Measurements from ENCODE around the gene PERP. TPM values are rescaled to one million over a fixed set of nuclear protein-coding genes. Genes with fewer than 3 reads are reported as not detected.

PERP gene
- total and polyA plus RNA-seq, 2 of the 8 experiments (the other 6 are each of a cell fraction or from before 2014, with no cell fraction given): 21.0 to 26.7 TPM

DNA sequence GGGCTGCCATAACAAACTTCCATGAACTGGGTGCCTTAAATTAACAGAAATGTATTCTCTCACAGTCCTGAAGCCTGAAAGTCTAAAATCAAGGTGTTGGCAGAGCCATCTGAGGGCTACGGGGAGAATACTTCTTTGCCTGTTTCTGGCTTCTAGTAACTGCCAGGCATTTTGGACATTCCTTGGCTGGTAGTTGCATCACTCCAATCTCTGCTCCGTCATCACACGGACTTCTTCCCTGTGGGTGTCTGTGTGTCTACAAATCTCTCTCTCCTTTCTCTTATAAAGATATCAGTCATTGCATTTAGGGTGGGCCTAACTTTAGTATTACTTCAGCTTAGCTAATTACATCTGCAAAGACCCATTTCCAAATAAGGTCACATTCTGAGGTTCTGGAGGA lies 20.9 kb upstream of the PERP start:
- Histone ChIP-seq H3K23ac (ENCODE audit: insufficient read length) (no peak overlapping the region), H2AK5ac (ENCODE audit: low read depth, low read length) (no peak overlapping the region), H3K4me1 (replicated peaks in 1 of 4; ENCODE audit: control insufficient read depth in 3 of 4, insufficient read depth in 4 of 4, low read length in 3 of 4) (no peaks in the 10 kb centered on the region), H4K5ac (ENCODE audit: insufficient read length, low read depth, low read length) (no peak overlapping the region), H3K4me2 (ENCODE audit: insufficient read depth in 1 of 2, low read depth in 2 of 2, low read length in 2 of 2) (no peak overlapping the region), H3K23me2 (ENCODE audit: low read depth, low read length) (no peaks in the 10 kb centered on the region), H2AFZ (ENCODE audit: low read length) (no peak overlapping the region), H3K9ac (replicated peaks in 1 of 4; ENCODE audit: extremely low read depth in 1 of 4, low read depth in 3 of 4, low read length in 3 of 4) (no peak overlapping the region), H3K9me3 (ENCODE audit: insufficient read depth in 2 of 2, low read depth in 1 of 2, low read length in 1 of 2) (no peaks in the 10 kb centered on the region), H4K20me1 (replicated peaks in 1 of 2; ENCODE audit: control insufficient read depth in 1 of 2, insufficient read depth in 2 of 2, low read length in 2 of 2) (no peaks in the 10 kb centered on the region), H3K27ac (ENCODE audit: low read depth, low read length) (no peak overlapping the region), H3K56ac (replicated peaks; ENCODE audit: insufficient read length, low read depth, low read length) (no peak overlapping the region), H3K27me3 (replicated peaks in 1 of 4; ENCODE audit: control insufficient read depth in 3 of 4, extremely low read depth in 1 of 4, insufficient read depth in 3 of 4, low read length in 3 of 4) (no peaks in the 10 kb centered on the region), H4K8ac (ENCODE audit: extremely low read depth, insufficient read depth, low read length) (no peak overlapping the region), H2BK12ac (ENCODE audit: low read depth, low read length) (no peak overlapping the region), H3K4me3 (ENCODE audit: extremely low read depth in 1 of 4, insufficient read depth in 2 of 4, low read depth in 3 of 4, low read length in 4 of 4) (no peak overlapping the region), H2BK15ac (ENCODE audit: low read length) (no peak overlapping the region), H3K14ac (ENCODE audit: insufficient read length) (no peak overlapping the region), H3K36me3 (ENCODE audit: control insufficient read depth in 2 of 4, insufficient read depth in 4 of 4, low read length in 3 of 4) (no peaks in the 10 kb centered on the region), H2BK5ac (ENCODE audit: low read depth, low read length) (no peak overlapping the region), H4K91ac (replicated peaks; ENCODE audit: insufficient read length, low read length) (no peak overlapping the region), H3K18ac (ENCODE audit: extremely low read depth, low read length) (no peak overlapping the region), H3K79me2 (ENCODE audit: control insufficient read depth in 1 of 2, insufficient read depth in 2 of 2, low read length in 2 of 2) (no peaks in the 10 kb centered on the region), H3K4ac (replicated peaks; ENCODE audit: insufficient read length, low read depth, low read length) (no peak overlapping the region), H3K79me1 (ENCODE audit: low read depth, low read length) (no peaks in the 10 kb centered on the region), H2BK20ac (ENCODE audit: low read length) (no peak overlapping the region), H2BK120ac (replicated peaks; ENCODE audit: low read depth, low read length) (no peak overlapping the region)
- WGBS, 2 experiments (ENCODE audit: extremely low coverage in 1 of 2, insufficient coverage in 1 of 2, insufficient read length in 1 of 2, insufficient replicate concordance in 2 of 2, low coverage in 1 of 2, low lambda C conversion rate in 2 of 2, missing lambda C conversion rate in 1 of 2): 97% methylated on average over 3 of the region's 3 CpGs; no CpG with 5 or more reads in 1 of the 2 experiments
- TF ChIP-seq POLR2A (IDR thresholded peaks at IDR 0.05; ENCODE audit: control extremely low read depth in 1 of 2, low read depth in 2 of 2, low read length in 2 of 2) (no peak), BCL11A (IDR thresholded peaks at IDR 0.05; ENCODE audit: low read depth in 2 of 2, low read length in 2 of 2) (no peak), SRF (IDR thresholded peaks at IDR 0.05; ENCODE audit: low read depth, low read length) (no peak), CBX8 (IDR thresholded peaks at IDR 0.05; ENCODE audit: borderline replicate concordance, low read depth, low read length) (no peak), RFX5 (IDR thresholded peaks at IDR 0.05; ENCODE audit: borderline replicate concordance, low read depth, low read length) (no peak), RAD21 (IDR thresholded peaks at IDR 0.05 in 1 of 2, conservative IDR thresholded peaks at IDR 0.05 in 1 of 2; ENCODE audit: low read depth in 2 of 2, low read length in 2 of 2) (no peak), EP300 (IDR thresholded peaks at IDR 0.05; ENCODE audit: borderline replicate concordance in 1 of 2, low read depth in 2 of 2, low read length in 2 of 2) (no peak), USF2 (IDR thresholded peaks at IDR 0.05; ENCODE audit: low read length) (no peak), SP1 (IDR thresholded peaks at IDR 0.05; ENCODE audit: low read depth, low read length) (no peak), TAF7 (optimal IDR thresholded peaks at IDR 0.05; ENCODE audit: borderline replicate concordance, low read depth, low read length) (no peak)
- DNase-seq (ENCODE audit: low read depth in 1 of 2, low spot score in 2 of 2) (no peak), FAIRE-seq (no peak)
- ChIA-PET CTCF (ENCODE audit: partially characterized antibody) (interaction anchor here (0.5 to 1.6 kb wide), 7 partner anchors 10 to 158 kb away, joined by 3 to 5 read pairs (median 4); no protein-coding TSS in a partner anchor), POLR2A (ENCODE audit: partially characterized antibody) (no interaction called here)
